ENCODE measurements around the gene SPDYE17.
"Not testable (repeated sequence)": the region's sequence is repeated elsewhere in the genome, so short reads cannot be mapped to it uniquely, and the experiment has no call there.

Gene SPDYE17

DNA sequence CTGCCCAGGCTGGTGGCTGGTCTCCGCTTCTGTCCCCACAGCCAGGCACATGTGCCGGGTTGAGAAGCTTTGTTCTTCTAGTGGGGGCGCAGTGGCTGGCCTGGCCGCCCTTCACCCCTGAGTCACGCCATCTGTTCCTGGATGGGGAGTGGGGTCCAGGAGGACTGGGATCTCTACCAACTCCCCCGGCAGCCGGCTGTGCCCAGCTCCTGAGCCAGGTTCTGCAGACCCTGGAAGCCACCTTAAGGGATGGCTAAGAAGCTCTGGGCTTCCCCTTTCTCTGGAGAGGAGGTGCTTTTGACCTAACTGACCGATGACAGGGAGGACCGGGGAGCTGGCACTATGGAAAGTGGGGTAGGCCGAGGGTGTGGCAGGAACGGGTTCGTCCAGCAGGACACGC lies 37.9 kb downstream of the SPDYE17 start:
- not testable (repeated sequence) for H3K9ac ChIP-seq (ENCODE audit: low read length); DNase-seq; H2BK12ac ChIP-seq (ENCODE audit: low read length); H4K91ac ChIP-seq (ENCODE audit: low read depth, low read length); H2AK5ac ChIP-seq (ENCODE audit: low read length); H3K14ac ChIP-seq (ENCODE audit: low read length); H4K8ac ChIP-seq (ENCODE audit: low read depth, low read length); H3K4me1 ChIP-seq (ENCODE audit: control insufficient read depth in 1 of 2, insufficient read depth in 2 of 2, low read length in 2 of 2); H3K79me1 ChIP-seq (ENCODE audit: low read length); H3K9me3 ChIP-seq (ENCODE audit: insufficient read depth, low read depth, low read length); H3K18ac ChIP-seq (ENCODE audit: low read length); H3K4me2 ChIP-seq (ENCODE audit: low read length); H2AFZ ChIP-seq (ENCODE audit: insufficient read depth, low read length, poor library complexity); H2BK120ac ChIP-seq (ENCODE audit: insufficient read depth, low read length, poor library complexity); H3K4me3 ChIP-seq (ENCODE audit: low read depth, low read length); H3K4ac ChIP-seq (ENCODE audit: low read depth, low read length); H4K12ac ChIP-seq (ENCODE audit: low read depth, low read length); H3K27ac ChIP-seq (ENCODE audit: low read depth, low read length); H3K23ac ChIP-seq (ENCODE audit: low read length); H3K27me3 ChIP-seq (ENCODE audit: insufficient read depth, low read length); H3K79me2 ChIP-seq (ENCODE audit: control insufficient read depth, insufficient read depth, low read length, poor library complexity)
- H3K36me3 ChIP-seq (ENCODE audit: control insufficient read depth in 1 of 2, insufficient read depth in 2 of 2, low read length in 2 of 2), result peaks cover 3 to 15% of the 10 kb centered on the region in 2 experiments
- no CpG with 5 or more reads among the region's 13 CpGs for WGBS (ENCODE audit: extremely low coverage, insufficient coverage, insufficient read length)
- H2BK5ac ChIP-seq (ENCODE audit: low read depth, low read length, poor library complexity), result peak overlapping the region; percentile 17

DNA sequence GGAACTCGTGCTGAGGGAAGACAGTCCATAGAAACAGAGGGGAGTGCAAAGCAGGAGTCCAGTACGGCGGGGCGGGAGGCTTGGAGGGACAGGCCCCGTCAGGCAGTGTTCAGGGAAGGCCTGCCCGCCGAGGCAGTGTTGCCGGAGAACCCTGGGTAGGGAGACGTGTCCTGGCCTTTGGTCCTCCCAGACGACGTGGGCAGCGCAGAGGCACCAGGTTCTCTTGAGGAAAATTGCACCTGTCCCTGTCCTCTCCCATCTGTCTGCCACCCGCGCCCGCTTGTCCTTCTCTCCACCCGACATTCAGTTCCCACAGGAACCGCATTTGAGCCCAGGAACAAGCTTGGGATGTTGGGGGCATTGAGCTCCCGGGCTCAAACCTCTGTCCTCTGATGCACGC lies 38.3 kb downstream of the SPDYE17 start:
- not testable (repeated sequence) for H3K27me3 ChIP-seq (ENCODE audit: insufficient read depth, low read length); H4K8ac ChIP-seq (ENCODE audit: low read depth, low read length); H3K4ac ChIP-seq (ENCODE audit: low read depth, low read length); H4K12ac ChIP-seq (ENCODE audit: low read depth, low read length); H3K4me2 ChIP-seq (ENCODE audit: low read length); H3K9ac ChIP-seq (ENCODE audit: low read length); H2BK120ac ChIP-seq (ENCODE audit: insufficient read depth, low read length, poor library complexity); H2AK5ac ChIP-seq (ENCODE audit: low read length); H3K14ac ChIP-seq (ENCODE audit: low read length); H3K4me1 ChIP-seq (ENCODE audit: control insufficient read depth in 1 of 2, insufficient read depth in 2 of 2, low read length in 2 of 2); H2BK12ac ChIP-seq (ENCODE audit: low read length); H3K27ac ChIP-seq (ENCODE audit: low read depth, low read length); H3K79me2 ChIP-seq (ENCODE audit: control insufficient read depth, insufficient read depth, low read length, poor library complexity); H3K9me3 ChIP-seq (ENCODE audit: insufficient read depth, low read depth, low read length); H2AFZ ChIP-seq (ENCODE audit: insufficient read depth, low read length, poor library complexity); DNase-seq; H3K79me1 ChIP-seq (ENCODE audit: low read length); H3K23ac ChIP-seq (ENCODE audit: low read length); H3K4me3 ChIP-seq (ENCODE audit: low read depth, low read length); H4K91ac ChIP-seq (ENCODE audit: low read depth, low read length); H2BK5ac ChIP-seq (ENCODE audit: low read depth, low read length, poor library complexity); H3K18ac ChIP-seq (ENCODE audit: low read length)
- H3K36me3 ChIP-seq (ENCODE audit: control insufficient read depth in 1 of 2, insufficient read depth in 2 of 2, low read length in 2 of 2), result peaks cover 3 to 15% of the 10 kb centered on the region in 2 experiments
- WGBS (ENCODE audit: extremely low coverage, insufficient coverage, insufficient read length), result no CpG with 5 or more reads among the region's 19 CpGs

DNA sequence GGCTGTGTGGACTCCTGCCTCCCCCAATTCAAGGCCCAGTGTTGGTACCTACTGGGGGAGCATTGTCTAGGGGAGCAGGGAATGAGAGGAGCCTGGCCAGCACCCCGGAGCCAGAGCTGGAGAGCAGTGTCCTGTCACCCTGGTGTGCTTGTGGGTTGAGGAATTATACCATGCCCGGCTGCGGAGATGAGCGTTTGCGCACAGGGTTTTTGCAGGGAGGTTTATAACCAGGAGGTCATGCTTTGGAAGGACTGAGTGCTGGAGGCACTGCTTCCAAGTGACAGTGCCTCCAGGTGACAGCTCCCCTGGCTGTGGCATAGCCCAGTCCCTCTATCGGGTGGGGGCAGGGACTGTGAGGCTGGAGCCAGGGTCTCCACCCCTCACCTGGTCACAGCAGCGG lies 39.3 kb downstream of the SPDYE17 start:
- H2BK12ac ChIP-seq (ENCODE audit: low read length); H3K27ac ChIP-seq (ENCODE audit: low read depth, low read length); H3K9ac ChIP-seq (ENCODE audit: low read length); H3K4me3 ChIP-seq (ENCODE audit: low read depth, low read length); H3K27me3 ChIP-seq (ENCODE audit: insufficient read depth, low read length); H3K4me2 ChIP-seq (ENCODE audit: low read length); H3K9me3 ChIP-seq (ENCODE audit: insufficient read depth, low read depth, low read length); H3K14ac ChIP-seq (ENCODE audit: low read length); H4K8ac ChIP-seq (ENCODE audit: low read depth, low read length); DNase-seq; H2AFZ ChIP-seq (ENCODE audit: insufficient read depth, low read length, poor library complexity); H3K4ac ChIP-seq (ENCODE audit: low read depth, low read length); H4K91ac ChIP-seq (ENCODE audit: low read depth, low read length); H3K18ac ChIP-seq (ENCODE audit: low read length); H2AK5ac ChIP-seq (ENCODE audit: low read length); H3K4me1 ChIP-seq (ENCODE audit: control insufficient read depth in 1 of 2, insufficient read depth in 2 of 2, low read length in 2 of 2); H2BK120ac ChIP-seq (ENCODE audit: insufficient read depth, low read length, poor library complexity); H3K79me2 ChIP-seq (ENCODE audit: control insufficient read depth, insufficient read depth, low read length, poor library complexity); H3K79me1 ChIP-seq (ENCODE audit: low read length); H2BK5ac ChIP-seq (ENCODE audit: low read depth, low read length, poor library complexity); H4K12ac ChIP-seq (ENCODE audit: low read depth, low read length); H3K23ac ChIP-seq (ENCODE audit: low read length): not testable (repeated sequence)
- peaks cover 3 to 18% of the 10 kb centered on the region in 2 experiments for H3K36me3 ChIP-seq (ENCODE audit: control insufficient read depth in 1 of 2, insufficient read depth in 2 of 2, low read length in 2 of 2)
- WGBS (ENCODE audit: extremely low coverage, insufficient coverage, insufficient read length), result no CpG with 5 or more reads among the region's 7 CpGs

DNA sequence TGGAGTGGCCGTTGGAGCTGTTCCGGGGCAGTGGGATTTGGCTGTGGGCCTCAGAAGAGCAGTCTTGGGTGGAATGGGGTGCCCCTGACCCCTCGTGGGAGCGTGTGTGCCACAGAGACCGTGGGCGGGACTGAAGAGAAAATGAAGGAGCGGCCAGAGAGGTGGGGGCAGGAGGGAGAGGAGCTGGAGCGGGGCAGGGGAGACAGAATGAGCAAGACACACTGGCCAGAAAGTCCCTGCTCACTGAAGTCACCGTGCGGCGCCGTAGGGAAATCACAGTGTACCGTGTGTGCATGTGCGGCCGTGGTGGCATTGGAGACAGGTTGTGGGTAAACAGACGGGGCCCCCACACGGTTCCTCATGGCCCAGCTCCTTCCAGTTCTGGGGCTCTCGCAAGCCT lies 40.0 kb downstream of the SPDYE17 start:
- H2BK120ac ChIP-seq (ENCODE audit: insufficient read depth, low read length, poor library complexity); H3K9me3 ChIP-seq (ENCODE audit: insufficient read depth, low read depth, low read length); H4K12ac ChIP-seq (ENCODE audit: low read depth, low read length); H3K23ac ChIP-seq (ENCODE audit: low read length); DNase-seq; H3K9ac ChIP-seq (ENCODE audit: low read length); H3K4ac ChIP-seq (ENCODE audit: low read depth, low read length); H3K14ac ChIP-seq (ENCODE audit: low read length); H3K27ac ChIP-seq (ENCODE audit: low read depth, low read length); H3K18ac ChIP-seq (ENCODE audit: low read length); H3K4me3 ChIP-seq (ENCODE audit: low read depth, low read length); H3K4me2 ChIP-seq (ENCODE audit: low read length); H2BK12ac ChIP-seq (ENCODE audit: low read length); H3K27me3 ChIP-seq (ENCODE audit: insufficient read depth, low read length); H4K8ac ChIP-seq (ENCODE audit: low read depth, low read length); H2AK5ac ChIP-seq (ENCODE audit: low read length); H3K79me2 ChIP-seq (ENCODE audit: control insufficient read depth, insufficient read depth, low read length, poor library complexity); H4K91ac ChIP-seq (ENCODE audit: low read depth, low read length); H2AFZ ChIP-seq (ENCODE audit: insufficient read depth, low read length, poor library complexity); H3K4me1 ChIP-seq (ENCODE audit: control insufficient read depth in 1 of 2, insufficient read depth in 2 of 2, low read length in 2 of 2); H3K79me1 ChIP-seq (ENCODE audit: low read length); H2BK5ac ChIP-seq (ENCODE audit: low read depth, low read length, poor library complexity): not testable (repeated sequence)
- WGBS (ENCODE audit: extremely low coverage, insufficient coverage, insufficient read length), result no CpG with 5 or more reads among the region's 18 CpGs
- H3K36me3 ChIP-seq (ENCODE audit: control insufficient read depth in 1 of 2, insufficient read depth in 2 of 2, low read length in 2 of 2), result peaks cover 3 to 18% of the 10 kb centered on the region in 2 experiments

Measured in trophoblast cell (in vitro differentiated cells and primary cell).